Peyer's patch (tissue), 4 donors: ENCODE data around the gene CRTC2. TPM values are rescaled to one million over a fixed set of nuclear protein-coding genes. Genes with fewer than 3 reads are reported as not detected.

Source experiments
- DNase-seq, 3 donors: peaks; one replicate each; pipeline ENCODE4 v3.0.0-alpha.2; 2017 to 2019
- H3K27ac ChIP-seq, 4 donors: fragments of 200-600 bp; sonication (generic); one replicate each; pipeline ENCODE4 v1.5.1; 2016 to 2019
- H3K27me3 ChIP-seq, 2 donors: fragments of 200-600 bp; sonication (generic); one replicate each; pipeline ENCODE4 v1.5.1; 2019
- H3K36me3 ChIP-seq, 3 donors: fragments of 200-600 bp; sonication (generic); one replicate each; pipeline ENCODE4 v1.5.1; 2016 to 2019
- H3K4me1 ChIP-seq, 4 donors: fragments of 200-600 bp; sonication (generic); one replicate each; pipeline ENCODE4 v1.5.1; 2016 to 2019
- H3K4me3 ChIP-seq, 4 donors: fragments of 200-600 bp; sonication (generic); 1 replicate in 3 of 4; 2 replicates in 1 of 4; pipeline ENCODE4 v1.5.1; 2016 to 2019; ENCODE audit warnings: mild to moderate bottlenecking in 1 of 4
- H3K9me3 ChIP-seq, 4 donors: fragments of 200-600 bp; sonication (generic); one replicate each; pipeline ENCODE4 v1.5.1; 2016 to 2019; ENCODE audit warnings: mild to moderate bottlenecking in 1 of 4
- CTCF ChIP-seq, 6 experiments: fragments of 450-650 bp in 4 of 6; fragments of 200-600 bp in 2 of 6; sonication (generic) in 1 of 6; IDR thresholded peaks; one replicate each; pipeline ENCODE4 v1.5.1; 2017 to 2019; ENCODE audit warnings: antibody characterized with exemption in 6 of 6, mild to moderate bottlenecking in 3 of 6, moderate library complexity in 1 of 6
- POLR2A ChIP-seq, 2 donors: fragments of 450-650 bp; IDR thresholded peaks; one replicate each; pipeline ENCODE4 v1.5.1; 2017; ENCODE audit warnings: antibody characterized with exemption in 2 of 2, mild to moderate bottlenecking in 2 of 2, moderate library complexity in 2 of 2
- total RNA-seq, 4 donors: library from RNA; depleted of rRNA; stranded (reverse); fragments of >200 nt; gene quantifications; one replicate each; pipeline ENCODE4 v1.1.0, GENCODE V29; 2016

CRTC2 gene
- total RNA-seq, 4 donors from 2014 or later: 20.0 to 42.1 (median 32.4) TPM

DNA sequence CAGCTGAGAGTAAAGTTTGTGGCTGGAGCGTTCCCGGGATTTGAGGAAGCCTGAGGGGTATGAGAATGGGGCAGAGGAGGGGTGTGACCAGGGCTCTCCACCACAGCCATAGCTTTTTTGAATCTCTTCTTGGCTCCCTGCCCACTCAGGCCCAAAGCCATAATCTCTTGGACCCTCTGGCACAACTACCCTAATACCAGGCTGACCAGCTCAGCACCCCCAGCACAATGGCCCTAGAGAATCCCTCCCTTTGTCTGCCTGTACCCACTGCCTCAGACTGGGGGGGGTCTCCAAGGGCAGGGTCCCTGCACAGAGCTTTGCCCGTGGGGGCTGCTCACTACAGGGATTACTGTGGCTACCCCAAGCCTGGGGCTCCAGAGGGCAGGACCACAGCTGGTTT, 19.4 kb downstream of the CRTC2 start:
- no peak overlapping the region for H3K27ac ChIP-seq
- no peak for DNase-seq
- peaks cover 0 to 4% (median 2%) of the 10 kb centered on the region in 4 donors for H3K4me1 ChIP-seq
- no peaks in the 10 kb centered on the region for H3K27me3 ChIP-seq
- peaks cover 0 to 90% (median 0%) of the 10 kb centered on the region in 3 donors for H3K36me3 ChIP-seq
- TF ChIP-seq CTCF (IDR thresholded peaks at IDR 0.05): no peak
- no peak for TF ChIP-seq POLR2A (IDR thresholded peaks at IDR 0.05)
- H3K9me3 ChIP-seq: no peaks in the 10 kb centered on the region
- no peak overlapping the region for H3K4me3 ChIP-seq

DNA sequence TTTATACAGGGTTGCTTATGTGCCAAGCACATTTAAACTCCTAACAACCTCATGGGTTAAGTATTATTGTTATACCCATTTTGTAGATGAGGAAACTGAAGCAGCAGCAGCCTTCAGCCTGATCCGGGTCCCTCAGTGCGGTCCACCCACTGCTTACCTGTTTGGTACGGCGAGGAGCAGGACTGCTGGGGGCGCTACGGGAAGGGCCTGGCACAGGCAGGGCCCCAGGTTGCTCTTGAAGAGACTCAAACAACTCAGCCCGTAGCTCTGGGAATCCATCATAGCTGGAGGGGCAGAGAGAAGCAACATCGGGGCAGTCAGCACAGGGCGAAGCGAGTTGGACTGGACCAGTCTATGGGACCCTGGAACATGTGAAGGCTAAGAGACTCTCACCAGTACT, 21.1 kb downstream of the CRTC2 start:
- Histone ChIP-seq H3K4me1 (no peaks in the 10 kb centered on the region), H3K27me3 (no peaks in the 10 kb centered on the region), H3K27ac (no peak overlapping the region), H3K36me3 (peaks cover 0 to 97% (median 0%) of the 10 kb centered on the region in 3 donors), H3K4me3 (no peak overlapping the region), H3K9me3 (no peaks in the 10 kb centered on the region)
- TF ChIP-seq CTCF (IDR thresholded peaks at IDR 0.05): no peak
- TF ChIP-seq POLR2A (IDR thresholded peaks at IDR 0.05): no peak
- DNase-seq: no peak

GRCh38 chr1:153936011-153936802, 22.2 kb downstream of the CRTC2 start:
- no peak overlapping the region for H3K4me3 ChIP-seq
- no peaks in the 10 kb centered on the region for H3K9me3 ChIP-seq
- no peak for DNase-seq
- H3K27ac ChIP-seq: no peak overlapping the region
- H3K36me3 ChIP-seq: peaks cover 0 to 91% (median 0%) of the 10 kb centered on the region in 3 donors
- no peaks in the 10 kb centered on the region for H3K4me1 ChIP-seq
- TF ChIP-seq POLR2A (IDR thresholded peaks at IDR 0.05) (no peak), CTCF (IDR thresholded peaks at IDR 0.05) (no peak)
- H3K27me3 ChIP-seq: no peaks in the 10 kb centered on the region

DNA sequence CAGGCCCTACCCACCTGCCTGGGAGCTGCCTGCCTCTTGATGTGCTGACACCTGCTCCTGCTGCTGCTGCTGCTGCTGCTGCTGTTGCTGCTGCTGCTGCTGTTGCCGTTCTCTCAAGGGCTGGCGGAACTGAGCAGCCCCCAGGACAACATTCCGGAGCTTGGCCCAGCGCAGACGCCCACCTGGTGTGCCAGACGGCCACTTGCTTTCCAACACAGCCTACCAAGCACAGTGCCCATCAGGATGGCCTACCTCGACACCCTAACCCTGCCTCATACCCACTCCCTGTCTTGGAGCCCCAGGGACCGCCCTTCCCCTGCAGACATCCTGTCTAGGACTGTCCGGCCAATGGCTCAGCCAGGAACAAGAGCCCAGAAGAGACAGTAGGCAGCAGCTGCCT, 23.7 kb downstream of the CRTC2 start:
- H3K27ac ChIP-seq: no peak overlapping the region
- H3K36me3 ChIP-seq: peaks cover 0 to 87% (median 0%) of the 10 kb centered on the region in 3 donors
- H3K4me3 ChIP-seq: no peak overlapping the region
- TF ChIP-seq POLR2A (IDR thresholded peaks at IDR 0.05) (no peak), CTCF (IDR thresholded peaks at IDR 0.05) (no peak)
- DNase-seq: peak in 1 of 3 donors; percentile 40
- no peaks in the 10 kb centered on the region for H3K4me1 ChIP-seq
- no peaks in the 10 kb centered on the region for H3K9me3 ChIP-seq
- no peaks in the 10 kb centered on the region for H3K27me3 ChIP-seq

GRCh38 chr1:153933955-153934354, 24.5 kb downstream of the CRTC2 start:
- H3K36me3 ChIP-seq: peaks cover 0 to 80% (median 0%) of the 10 kb centered on the region in 3 donors
- H3K4me3 ChIP-seq: no peak overlapping the region
- H3K9me3 ChIP-seq: no peaks in the 10 kb centered on the region
- H3K27ac ChIP-seq: no peak overlapping the region
- DNase-seq: peak in 1 of 3 donors; percentile 8
- no peaks in the 10 kb centered on the region for H3K27me3 ChIP-seq
- TF ChIP-seq CTCF (IDR thresholded peaks at IDR 0.05) (no peak), POLR2A (IDR thresholded peaks at IDR 0.05) (no peak)
- H3K4me1 ChIP-seq: no peaks in the 10 kb centered on the region
